OCI-LY7 (cell line): ENCODE data around the gene ITGB2. TPM values are rescaled to one million over a fixed set of nuclear protein-coding genes. Genes with fewer than 3 reads are reported as not detected.

Experiments
- BruUV-seq: library from RNA; stranded (reverse); fragments of 400-500 nt; replicated peaks from 2 replicates; lab custom pipeline; 2021; lab: Mats Ljungman, UMichigan
- CTCF ChIA-PET: fragments of 300-600 bp; sonication (Branson Sonifier 250); formaldehyde crosslinking; loops from one replicate; lab custom pipeline; 2022; ENCODE audit warnings: antibody characterized with exemption; ENCODE audit not compliant: unreplicated experiment; lab: Charles Lee
- POLR2A ChIA-PET: fragments of 300-600 bp; sonication (Branson Sonifier 250); formaldehyde crosslinking; loops from one replicate; lab custom pipeline; 2022; ENCODE audit warnings: antibody characterized with exemption; lab: Charles Lee
- DNase-seq: peaks from one replicate; pipeline ENCODE4 v3.0.0-alpha.2; 2015; ENCODE audit warnings: low spot score
- H2AFZ ChIP-seq: fragments of 200-600 bp; sonication (generic), shearing (Covaris generic); 2 replicates; pipeline ENCODE4 v1.6.1; 2014; ENCODE audit warnings: mild to moderate bottlenecking, antibody characterized with exemption, low read length, moderate library complexity
- H3K27ac ChIP-seq: fragments of 200-600 bp; sonication (generic); 2 replicates; pipeline ENCODE4 v1.5.1; 2014; ENCODE audit warnings: mixed run types, low read depth, mild to moderate bottlenecking, moderate library complexity, low read length, inconsistent platforms; ENCODE audit not compliant: poor library complexity, severe bottlenecking
- H3K36me3 ChIP-seq: fragments of 200-600 bp; sonication (generic); 2 replicates; pipeline ENCODE4 v1.6.1; 2014; ENCODE audit warnings: mild to moderate bottlenecking, antibody characterized with exemption, low read length, moderate library complexity, mixed read lengths; ENCODE audit not compliant: insufficient read depth
- H3K4me1 ChIP-seq: fragments of 200-600 bp; sonication (generic); 2 replicates; pipeline ENCODE4 v1.5.1; 2014; ENCODE audit warnings: mild to moderate bottlenecking, low read length; ENCODE audit not compliant: insufficient read depth, poor library complexity, severe bottlenecking
- H3K4me2 ChIP-seq: fragments of 200-600 bp; sonication (generic); 2 replicates; pipeline ENCODE4 v1.6.1; 2014; ENCODE audit warnings: mild to moderate bottlenecking, low read length
- H3K4me3 ChIP-seq: fragments of 200-600 bp; sonication (generic); 2 replicates; pipeline ENCODE4 v1.5.1; 2014; ENCODE audit warnings: mild to moderate bottlenecking, low read depth, low read length; ENCODE audit not compliant: poor library complexity, severe bottlenecking
- H3K79me2 ChIP-seq: fragments of 200-600 bp; sonication (generic); 2 replicates; pipeline ENCODE4 v1.6.1; 2016; ENCODE audit warnings: low read depth, mild to moderate bottlenecking, low read length, moderate library complexity, mixed read lengths; ENCODE audit not compliant: insufficient read depth
- H3K9me2 ChIP-seq: fragments of 200-600 bp; sonication (generic); 2 replicates; pipeline ENCODE4 v1.6.1; 2016; ENCODE audit warnings: mild to moderate bottlenecking, low read length, mixed read lengths; ENCODE audit not compliant: insufficient read depth
- H3K9me3 ChIP-seq: fragments of 200-600 bp; sonication (generic); 2 replicates; pipeline ENCODE4 v1.6.1; 2014; ENCODE audit warnings: mild to moderate bottlenecking, mixed run types, low read length, mixed read lengths
- H4K20me1 ChIP-seq: fragments of 200-600 bp; sonication (generic); 2 replicates; pipeline ENCODE4 v1.6.1; 2014; ENCODE audit warnings: mild to moderate bottlenecking, antibody characterized with exemption, low read length, moderate library complexity, mixed read lengths; ENCODE audit not compliant: insufficient read depth
- EZH2phosphoT487 ChIP-seq: fragments of 200-600 bp; sonication (generic); IDR thresholded peaks from 2 replicates; pipeline ENCODE4 v1.6.1; 2018; ENCODE audit warnings: low read depth, borderline replicate concordance, mild to moderate bottlenecking, mixed run types, antibody characterized with exemption, low read length, moderate library complexity, mixed read lengths
- intact Hi-C: fragments of 100-400 bp; cut with micrococcal nuclease; formaldehyde crosslinking; loops from one replicate; pipeline ENCODE4 v1.10.0; 2022; ENCODE audit not compliant: unreplicated experiment
- total RNA-seq, 2 experiments: library from RNA; depleted of rRNA in 1 of 2; stranded (reverse); fragments of >200 nt in 1 of 2; shearing (Covaris generic) in 1 of 2; gene quantifications; 2 replicates each; pipeline ENCODE4 v1.2.3, GENCODE V29; 2014 to 2022
- TF ChIP-seq, protein P1 (sequence below): fragments of 200-600 bp; sonication (generic); conservative IDR thresholded peaks from 2 replicates; pipeline ENCODE4 v1.5.1; 2014; ENCODE audit warnings: mild to moderate bottlenecking, antibody characterized with exemption, low read length, moderate library complexity, mixed read lengths

Gene ITGB2
- total RNA-seq, 2 experiments from 2014 or later: 11.6 to 78.9 TPM

DNA sequence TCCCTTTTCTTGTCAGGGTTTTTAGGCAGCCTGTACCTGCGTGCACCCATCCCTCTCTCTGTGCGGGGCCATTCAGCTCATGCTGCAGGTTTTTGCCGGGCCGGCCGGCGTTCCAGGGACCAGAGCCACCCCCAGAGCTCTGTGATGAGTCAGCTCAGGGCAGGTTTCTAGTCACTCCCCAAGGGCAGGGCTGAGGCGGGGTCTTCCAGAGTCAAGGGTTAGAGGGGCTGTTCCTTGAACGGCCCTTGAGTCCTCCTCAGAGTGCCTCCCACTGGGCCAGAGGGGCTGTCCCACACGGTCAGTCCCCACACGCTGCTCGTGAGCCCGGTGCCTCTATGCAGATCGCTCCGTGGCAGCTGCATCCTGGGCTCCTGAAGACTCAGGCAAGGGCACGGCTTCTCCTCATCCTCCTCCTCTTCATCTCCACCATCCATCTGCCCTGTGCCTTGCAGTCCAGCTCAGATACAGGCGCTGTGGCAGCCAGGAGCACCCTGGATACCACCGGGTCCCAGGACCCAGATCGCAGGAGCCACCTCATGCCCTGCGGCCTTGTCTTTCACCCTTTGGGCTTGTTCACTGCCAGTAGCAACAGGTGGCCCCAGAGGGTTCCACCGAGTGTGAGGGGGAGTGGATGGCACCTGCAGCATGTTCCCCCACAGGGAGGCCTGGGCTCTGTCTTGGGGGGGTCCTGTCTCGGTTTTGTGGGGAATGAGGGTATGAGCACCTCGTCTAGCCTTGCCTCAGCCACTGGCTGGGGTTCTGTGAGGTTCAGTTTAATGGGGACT is 36.5 kb upstream of the ITGB2 start:
- no peak overlapping the region for H2AFZ ChIP-seq
- H3K9me2 ChIP-seq: no peaks in the 10 kb centered on the region
- DNase-seq: no peak
- no TSS peak for BruUV-seq
- no peaks in the 10 kb centered on the region for H3K4me1 ChIP-seq
- peaks cover 4% of the 10 kb centered on the region; the same call in 1 of the 2 replicates for H3K79me2 ChIP-seq
- H3K36me3 ChIP-seq: peaks cover 86% of the 10 kb centered on the region
- ChIA-PET POLR2A (no interaction called here), CTCF (no interaction called here)
- no peaks in the 10 kb centered on the region for H4K20me1 ChIP-seq
- H3K27ac ChIP-seq: no peak overlapping the region
- no peak for TF ChIP-seq EZH2phosphoT487
- TF ChIP-seq, protein P1, sequence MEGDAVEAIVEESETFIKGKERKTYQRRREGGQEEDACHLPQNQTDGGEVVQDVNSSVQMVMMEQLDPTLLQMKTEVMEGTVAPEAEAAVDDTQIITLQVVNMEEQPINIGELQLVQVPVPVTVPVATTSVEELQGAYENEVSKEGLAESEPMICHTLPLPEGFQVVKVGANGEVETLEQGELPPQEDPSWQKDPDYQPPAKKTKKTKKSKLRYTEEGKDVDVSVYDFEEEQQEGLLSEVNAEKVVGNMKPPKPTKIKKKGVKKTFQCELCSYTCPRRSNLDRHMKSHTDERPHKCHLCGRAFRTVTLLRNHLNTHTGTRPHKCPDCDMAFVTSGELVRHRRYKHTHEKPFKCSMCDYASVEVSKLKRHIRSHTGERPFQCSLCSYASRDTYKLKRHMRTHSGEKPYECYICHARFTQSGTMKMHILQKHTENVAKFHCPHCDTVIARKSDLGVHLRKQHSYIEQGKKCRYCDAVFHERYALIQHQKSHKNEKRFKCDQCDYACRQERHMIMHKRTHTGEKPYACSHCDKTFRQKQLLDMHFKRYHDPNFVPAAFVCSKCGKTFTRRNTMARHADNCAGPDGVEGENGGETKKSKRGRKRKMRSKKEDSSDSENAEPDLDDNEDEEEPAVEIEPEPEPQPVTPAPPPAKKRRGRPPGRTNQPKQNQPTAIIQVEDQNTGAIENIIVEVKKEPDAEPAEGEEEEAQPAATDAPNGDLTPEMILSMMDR: no peak
- no peak overlapping the region for H3K4me3 ChIP-seq
- intact Hi-C loops: no loop called here
- H3K4me2 ChIP-seq: no peak overlapping the region
- H3K9me3 ChIP-seq: no peaks in the 10 kb centered on the region

DNA sequence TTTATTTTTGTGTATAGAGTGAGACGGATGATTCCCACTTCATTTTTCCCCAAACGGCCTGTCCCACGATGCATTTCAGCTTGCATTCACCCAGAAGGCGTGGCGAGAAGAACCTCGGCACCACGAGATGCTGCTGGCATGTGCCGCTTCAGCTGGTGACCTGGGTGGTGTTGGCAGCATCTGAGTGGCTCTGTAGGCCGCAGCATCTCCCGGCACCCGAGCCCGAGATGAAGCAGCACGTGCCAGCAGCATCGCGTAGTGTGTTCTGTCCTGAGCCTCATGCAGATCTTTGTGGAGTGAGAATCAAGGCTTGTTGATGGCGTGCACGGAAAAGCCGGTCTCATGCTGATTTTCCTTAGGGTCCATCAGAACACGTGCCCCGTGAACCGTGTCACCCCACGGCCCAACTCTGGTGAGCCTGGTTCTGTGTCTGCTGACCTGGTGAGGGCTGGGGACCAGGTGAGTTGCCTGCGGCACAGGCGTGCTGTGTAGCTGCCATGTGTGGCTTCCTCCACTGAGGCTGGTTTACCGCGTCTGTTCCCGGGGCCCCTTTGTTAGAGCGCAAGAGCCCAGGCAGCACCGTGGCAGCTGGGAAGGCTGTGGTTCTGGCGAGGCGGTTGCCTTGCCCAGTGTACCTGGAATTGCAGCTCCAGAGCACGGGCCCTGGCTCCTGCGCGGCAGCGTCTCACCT is 35.8 kb upstream of the ITGB2 start:
- no peak overlapping the region for H3K27ac ChIP-seq
- no peaks in the 10 kb centered on the region for H4K20me1 ChIP-seq
- no peaks in the 10 kb centered on the region for H3K9me3 ChIP-seq
- intact Hi-C loops: no loop called here
- TF ChIP-seq EZH2phosphoT487: no peak
- TF ChIP-seq, protein P1: no peak
- BruUV-seq: no TSS peak
- H3K9me2 ChIP-seq: no peaks in the 10 kb centered on the region
- no peak overlapping the region for H2AFZ ChIP-seq
- CTCF ChIA-PET: no interaction called here
- no peak overlapping the region for H3K4me2 ChIP-seq
- H3K79me2 ChIP-seq: peaks cover 4% of the 10 kb centered on the region; the same call in 1 of the 2 replicates
- no peaks in the 10 kb centered on the region for H3K4me1 ChIP-seq
- POLR2A ChIA-PET: interaction anchor here (0.5 kb wide), 1 partner anchor 286 kb away, joined by 3 read pairs; no protein-coding TSS in a partner anchor
- no peak overlapping the region for H3K4me3 ChIP-seq
- no peak for DNase-seq
- H3K36me3 ChIP-seq: peaks cover 82% of the 10 kb centered on the region

DNA sequence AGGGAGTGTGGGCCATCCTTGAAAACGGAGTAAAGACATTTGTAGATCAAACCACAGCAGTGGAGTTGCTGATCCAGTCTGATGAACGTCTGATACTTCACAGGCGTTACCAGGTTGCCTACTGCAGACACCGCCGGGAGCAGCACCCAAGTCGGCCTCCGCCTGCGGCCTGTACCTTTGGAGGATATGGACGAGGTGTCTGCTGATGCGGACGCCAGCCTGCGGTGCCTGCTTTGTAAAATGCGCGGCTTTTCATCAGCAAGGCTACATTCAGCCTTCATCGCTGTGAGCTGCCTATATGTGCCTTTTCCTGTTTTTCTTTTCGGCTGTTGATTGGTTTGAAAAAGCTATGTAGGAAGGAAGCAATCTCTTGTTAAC is 35.1 kb upstream of the ITGB2 start:
- TF ChIP-seq EZH2phosphoT487: no peak
- TF ChIP-seq, protein P1: no peak
- no peak overlapping the region for H2AFZ ChIP-seq
- DNase-seq: no peak
- no peaks in the 10 kb centered on the region for H3K9me2 ChIP-seq
- BruUV-seq: no TSS peak
- H3K27ac ChIP-seq: no peak overlapping the region
- ChIA-PET CTCF (no interaction called here), POLR2A (no interaction called here)
- H3K79me2 ChIP-seq: peaks cover 4% of the 10 kb centered on the region; the same call in 1 of the 2 replicates
- no peaks in the 10 kb centered on the region for H4K20me1 ChIP-seq
- H3K36me3 ChIP-seq: peaks cover 80% of the 10 kb centered on the region
- H3K4me2 ChIP-seq: no peak overlapping the region
- intact Hi-C loops: no loop called here
- H3K4me3 ChIP-seq: no peak overlapping the region
- no peaks in the 10 kb centered on the region for H3K4me1 ChIP-seq
- H3K9me3 ChIP-seq: no peaks in the 10 kb centered on the region
